ENCODE results near the gene LMAN2. TPM values are rescaled to one million over a fixed set of nuclear protein-coding genes. Genes with fewer than 3 reads are reported as not detected.

LMAN2 gene
- total RNA-seq, 2 experiments from 2014 or later: 110 to 116 TPM

- H3K36me3 Mint-ChIP-seq: peaks cover 28% of the 10 kb centered on the region
- POLR2A ChIA-PET: interaction anchor here (1.0 kb wide), 1 partner anchor 17 kb away, joined by 3 read pairs; no protein-coding TSS in a partner anchor
- no peak for ATAC-seq (ENCODE audit: low read depth)
- no peaks in the 10 kb centered on the region for H3K27me3 Mint-ChIP-seq
- peaks cover 32% of the 10 kb centered on the region for H3K4me1 Mint-ChIP-seq
- H3K4me3 Mint-ChIP-seq: peak overlapping the region; percentile 30
- DNase-seq: no peak
- H3K9me3 Mint-ChIP-seq: no peaks in the 10 kb centered on the region
- peak overlapping the region; percentile 92 for H3K27ac Mint-ChIP-seq
Observed at GRCh38 chr5:177373806-177374205, 22.3 kb upstream of the LMAN2 start.

GRCh38 chr5:177372910-177373309 lies 21.4 kb upstream of the LMAN2 start:
- ATAC-seq (ENCODE audit: low read depth) (peak; percentile 35), DNase-seq (no peak)
- peaks cover 36% of the 10 kb centered on the region for H3K36me3 Mint-ChIP-seq
- no peaks in the 10 kb centered on the region for H3K27me3 Mint-ChIP-seq
- H3K4me1 Mint-ChIP-seq: peaks cover 39% of the 10 kb centered on the region
- peak overlapping the region; percentile 84 for H3K4me3 Mint-ChIP-seq
- POLR2A ChIA-PET: interaction anchor here (0.6 to 3.4 kb wide), 12 partner anchors 8 to 125 kb away, joined by 3 to 24 read pairs (median 5); partner anchors contain the start of genes GRK6, LMAN2 and PDLIM7
- peak overlapping the region; percentile 92 for H3K27ac Mint-ChIP-seq
- H3K9me3 Mint-ChIP-seq: no peaks in the 10 kb centered on the region

GRCh38 chr5:177372034-177372896 lies 20.8 kb upstream of the LMAN2 start:
- Mint-ChIP-seq H3K36me3 (peaks cover 36% of the 10 kb centered on the region), H3K27me3 (no peaks in the 10 kb centered on the region), H3K4me3 (peak overlapping the region; percentile 84), H3K9me3 (no peaks in the 10 kb centered on the region), H3K4me1 (peaks cover 39% of the 10 kb centered on the region), H3K27ac (peak overlapping the region; percentile 92)
- peak; percentile 48 for DNase-seq
- POLR2A ChIA-PET: interaction anchor here (0.5 to 3.4 kb wide), 17 partner anchors 8 to 258 kb away, joined by 3 to 24 read pairs (median 5); partner anchors contain the start of genes GRK6, LMAN2, PDLIM7 and PRELID1
- peak; percentile 20 for ATAC-seq (ENCODE audit: low read depth)

- DNase-seq: no peak
- Mint-ChIP-seq H3K36me3 (peaks cover 39% of the 10 kb centered on the region), H3K27me3 (no peaks in the 10 kb centered on the region), H3K4me1 (peaks cover 40% of the 10 kb centered on the region), H3K9me3 (no peaks in the 10 kb centered on the region), H3K27ac (peak overlapping the region; percentile 92), H3K4me3 (peak overlapping the region; percentile 84)
- ATAC-seq (ENCODE audit: low read depth): no peak
- POLR2A ChIA-PET: interaction anchor here (0.5 to 3.4 kb wide), 26 partner anchors 10 to 812 kb away, joined by 3 to 24 read pairs (median 4); partner anchors contain the start of genes GRK6, LMAN2, MXD3 and PDLIM7
Observed at GRCh38 chr5:177371120-177372033, 19.9 kb upstream of the LMAN2 start.

- Mint-ChIP-seq H3K9me3 (no peaks in the 10 kb centered on the region), H3K27me3 (no peaks in the 10 kb centered on the region), H3K4me3 (peak overlapping the region; percentile 61), H3K4me1 (peaks cover 41% of the 10 kb centered on the region), H3K27ac (no peak overlapping the region), H3K36me3 (peaks cover 40% of the 10 kb centered on the region)
- ATAC-seq (ENCODE audit: low read depth) (peak; percentile 84), DNase-seq (peak; percentile 79)
- POLR2A ChIA-PET: interaction anchor here (0.8 to 3.4 kb wide), 13 partner anchors 9 to 101 kb away, joined by 3 to 24 read pairs (median 4); partner anchors contain the start of genes GRK6, LMAN2, MXD3 and PRELID1
Observed at GRCh38 chr5:177370488-177371119, 19.1 kb upstream of the LMAN2 start.

GRCh38 chr5:177369645-177370440 lies 18.4 kb upstream of the LMAN2 start:
- H3K27me3 Mint-ChIP-seq: no peaks in the 10 kb centered on the region
- DNase-seq: no peak
- H3K9me3 Mint-ChIP-seq: no peaks in the 10 kb centered on the region
- POLR2A ChIA-PET: interaction anchor here (0.7 to 3.4 kb wide), 13 partner anchors 9 to 102 kb away, joined by 3 to 24 read pairs (median 5); partner anchors contain the start of genes LMAN2, MXD3, PRELID1 and PRR7
- peak overlapping the region; percentile 67 for H3K27ac Mint-ChIP-seq
- peaks cover 36% of the 10 kb centered on the region for H3K36me3 Mint-ChIP-seq
- H3K4me1 Mint-ChIP-seq: peaks cover 41% of the 10 kb centered on the region
- no peak overlapping the region for H3K4me3 Mint-ChIP-seq
- no peak for ATAC-seq (ENCODE audit: low read depth)

- peaks cover 45% of the 10 kb centered on the region for H3K4me1 Mint-ChIP-seq
- no peak for DNase-seq
- POLR2A ChIA-PET: interaction anchor here (0.7 to 1.3 kb wide), 3 partner anchors 10 to 57 kb away, joined by 3 to 5 read pairs (median 4); partner anchors contain the start of gene LMAN2
- peak overlapping the region; percentile 67 for H3K27ac Mint-ChIP-seq
- H3K36me3 Mint-ChIP-seq: peaks cover 30% of the 10 kb centered on the region
- no peak for ATAC-seq (ENCODE audit: low read depth)
- H3K4me3 Mint-ChIP-seq: no peak overlapping the region
- no peaks in the 10 kb centered on the region for H3K9me3 Mint-ChIP-seq
- H3K27me3 Mint-ChIP-seq: no peaks in the 10 kb centered on the region
Observed at GRCh38 chr5:177368869-177369644, 17.6 kb upstream of the LMAN2 start.

- DNase-seq (no peak), ATAC-seq (ENCODE audit: low read depth) (no peak)
- Mint-ChIP-seq H3K9me3 (no peaks in the 10 kb centered on the region), H3K4me1 (peaks cover 44% of the 10 kb centered on the region), H3K27me3 (no peaks in the 10 kb centered on the region), H3K36me3 (peaks cover 26% of the 10 kb centered on the region), H3K27ac (peak overlapping the region; percentile 62), H3K4me3 (no peak overlapping the region)
- POLR2A ChIA-PET: interaction anchor here (0.5 to 1.5 kb wide), 4 partner anchors 11 to 115 kb away, joined by 3 to 5 read pairs (median 4); partner anchors contain the start of gene LMAN2
Observed at GRCh38 chr5:177367981-177368868, 16.8 kb upstream of the LMAN2 start.

- DNase-seq (no peak), ATAC-seq (ENCODE audit: low read depth) (no peak)
- no peak overlapping the region for H3K4me3 Mint-ChIP-seq
- POLR2A ChIA-PET: interaction anchor here (1.0 to 1.5 kb wide), 2 partner anchors 11 to 48 kb away, joined by 3 read pairs; no protein-coding TSS in a partner anchor
- H3K9me3 Mint-ChIP-seq: no peaks in the 10 kb centered on the region
- peaks cover 26% of the 10 kb centered on the region for H3K36me3 Mint-ChIP-seq
- no peaks in the 10 kb centered on the region for H3K27me3 Mint-ChIP-seq
- H3K27ac Mint-ChIP-seq: no peak overlapping the region
- peaks cover 41% of the 10 kb centered on the region for H3K4me1 Mint-ChIP-seq
Observed at GRCh38 chr5:177367323-177367848, 15.9 kb upstream of the LMAN2 start.

- Mint-ChIP-seq H3K9me3 (no peaks in the 10 kb centered on the region), H3K36me3 (peaks cover 26% of the 10 kb centered on the region), H3K27me3 (no peaks in the 10 kb centered on the region), H3K4me3 (no peak overlapping the region), H3K27ac (no peak overlapping the region), H3K4me1 (peaks cover 43% of the 10 kb centered on the region)
- POLR2A ChIA-PET: interaction anchor here (1.0 to 1.5 kb wide), 2 partner anchors 12 to 47 kb away, joined by 3 read pairs; no protein-coding TSS in a partner anchor
- DNase-seq (no peak), ATAC-seq (ENCODE audit: low read depth) (no peak)
Observed at GRCh38 chr5:177366528-177367322, 15.3 kb upstream of the LMAN2 start.

Data from activated naive CD8-positive, alpha-beta T cell treated with anti-CD3 and anti-CD28 coated beads, Interleukin-2, amount 10 ng/mL, durations not matched to agents 7 days and 5 days (primary cell).